GM19043 (cell line): Measurements from ENCODE around the gene ADAMTSL2.

ENCODE experiments used
- ATAC-seq: cut with Tn5 transposase; IDR thresholded peaks from one replicate; pipeline ENCODE4 v1.9.1; 2021; ENCODE audit warnings: low read depth; ENCODE audit not compliant: unreplicated experiment

The ADAMTSL2 gene

GRCh38 chr9:133516256-133516960, 18.1 kb upstream of the ADAMTSL2 start:
- no peak for ATAC-seq

GRCh38 chr9:133516961-133517350, 17.5 kb upstream of the ADAMTSL2 start:
- no peak for ATAC-seq

- ATAC-seq: no peak
Measured at GRCh38 chr9:133517711-133518110, 16.8 kb upstream of the ADAMTSL2 start.

GRCh38 chr9:133518200-133518599, 16.3 kb upstream of the ADAMTSL2 start:
- no peak for ATAC-seq

GRCh38 chr9:133518706-133519449, 15.6 kb upstream of the ADAMTSL2 start:
- no peak for ATAC-seq

- ATAC-seq: no peak
Measured at GRCh38 chr9:133519693-133520092, 14.8 kb upstream of the ADAMTSL2 start.

- no peak for ATAC-seq
Measured at GRCh38 chr9:133520121-133520835, 14.2 kb upstream of the ADAMTSL2 start.

- ATAC-seq: no peak
Measured at GRCh38 chr9:133521122-133522072, 13.1 kb upstream of the ADAMTSL2 start.

- no peak for ATAC-seq
Measured at GRCh38 chr9:133522073-133522910, 12.2 kb upstream of the ADAMTSL2 start.

GRCh38 chr9:133523106-133523505, 11.4 kb upstream of the ADAMTSL2 start:
- no peak for ATAC-seq

GRCh38 chr9:133524146-133524545, 10.4 kb upstream of the ADAMTSL2 start:
- no peak for ATAC-seq

- ATAC-seq: no peak
Measured at GRCh38 chr9:133524679-133525228, 9.8 kb upstream of the ADAMTSL2 start, which contains the start of gene MYMK. Gene MYMK, minus strand, starts transcription at chr9:133524959. Its CDS starts 115 bp downstream, at chr9:133524844.

- no peak for ATAC-seq
Measured at GRCh38 chr9:133525677-133526076, 8.8 kb upstream of the ADAMTSL2 start.

- ATAC-seq: no peak
Measured at GRCh38 chr9:133526721-133527321, 7.7 kb upstream of the ADAMTSL2 start.

- ATAC-seq: no peak
Measured at GRCh38 chr9:133527444-133527920, 7.0 kb upstream of the ADAMTSL2 start.

- ATAC-seq: no peak
Measured at GRCh38 chr9:133528001-133528875, 6.3 kb upstream of the ADAMTSL2 start.

- no peak for ATAC-seq
Measured at GRCh38 chr9:133528876-133529241, 5.6 kb upstream of the ADAMTSL2 start.

- no peak for ATAC-seq
Measured at GRCh38 chr9:133529457-133529856, 5.0 kb upstream of the ADAMTSL2 start.
